Nephron progenitor cell (in vitro differentiated cells): ENCODE measurements around the gene ATP13A2.

Source experiments
- DNase-seq: peaks from one replicate; pipeline ENCODE4 v3.0.0; 2021
- H3K27ac Mint-ChIP-seq: 2 replicates; pipeline ENCODE4 v1.8.0; 2021; ENCODE audit warnings: mild to moderate bottlenecking, moderate library complexity, mixed read lengths
- H3K27me3 Mint-ChIP-seq: 2 replicates; pipeline ENCODE4 v1.8.0; 2021; ENCODE audit warnings: mild to moderate bottlenecking, low read depth, mixed read lengths; ENCODE audit not compliant: poor library complexity
- H3K36me3 Mint-ChIP-seq: 2 replicates; pipeline ENCODE4 v1.8.0; 2021; ENCODE audit warnings: low read depth, mixed read lengths
- H3K4me1 Mint-ChIP-seq: 2 replicates; pipeline ENCODE4 v1.8.0; 2021; ENCODE audit warnings: mixed read lengths
- H3K4me3 Mint-ChIP-seq: 2 replicates; pipeline ENCODE4 v1.8.0; 2021; ENCODE audit warnings: mild to moderate bottlenecking, moderate library complexity, mixed read lengths
- H3K9me3 Mint-ChIP-seq: 2 replicates; pipeline ENCODE4 v1.8.0; 2021; ENCODE audit warnings: mild to moderate bottlenecking, moderate library complexity, mixed read lengths
- TF ChIP-seq, protein P1 (sequence below): fragments of 200-600 bp; sonication (generic); IDR thresholded peaks from 2 replicates; pipeline ENCODE4 v1.5.0; 2021; ENCODE audit warnings: antibody characterized with exemption

ATP13A2 gene

DNA sequence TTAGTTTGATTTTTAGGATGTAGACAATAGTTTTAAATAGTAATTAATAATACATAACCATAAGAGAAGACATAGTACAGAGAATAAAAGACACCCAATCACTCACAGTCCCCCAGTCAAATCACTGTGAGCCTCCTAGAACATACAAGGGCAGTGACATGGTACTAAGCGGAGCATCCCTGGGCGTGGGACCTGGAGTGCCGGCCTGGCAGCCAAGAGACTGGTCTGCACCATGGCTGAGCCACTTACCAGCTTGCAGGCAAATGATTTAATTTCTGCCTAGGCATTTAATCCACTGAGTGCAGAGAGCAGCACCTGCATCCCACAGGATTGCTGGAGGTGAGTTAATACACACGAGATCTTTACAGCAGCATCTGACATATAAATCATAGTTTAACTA is 21.8 kb upstream of the ATP13A2 start:
- no peak overlapping the region for H3K27ac Mint-ChIP-seq
- TF ChIP-seq, protein P1, sequence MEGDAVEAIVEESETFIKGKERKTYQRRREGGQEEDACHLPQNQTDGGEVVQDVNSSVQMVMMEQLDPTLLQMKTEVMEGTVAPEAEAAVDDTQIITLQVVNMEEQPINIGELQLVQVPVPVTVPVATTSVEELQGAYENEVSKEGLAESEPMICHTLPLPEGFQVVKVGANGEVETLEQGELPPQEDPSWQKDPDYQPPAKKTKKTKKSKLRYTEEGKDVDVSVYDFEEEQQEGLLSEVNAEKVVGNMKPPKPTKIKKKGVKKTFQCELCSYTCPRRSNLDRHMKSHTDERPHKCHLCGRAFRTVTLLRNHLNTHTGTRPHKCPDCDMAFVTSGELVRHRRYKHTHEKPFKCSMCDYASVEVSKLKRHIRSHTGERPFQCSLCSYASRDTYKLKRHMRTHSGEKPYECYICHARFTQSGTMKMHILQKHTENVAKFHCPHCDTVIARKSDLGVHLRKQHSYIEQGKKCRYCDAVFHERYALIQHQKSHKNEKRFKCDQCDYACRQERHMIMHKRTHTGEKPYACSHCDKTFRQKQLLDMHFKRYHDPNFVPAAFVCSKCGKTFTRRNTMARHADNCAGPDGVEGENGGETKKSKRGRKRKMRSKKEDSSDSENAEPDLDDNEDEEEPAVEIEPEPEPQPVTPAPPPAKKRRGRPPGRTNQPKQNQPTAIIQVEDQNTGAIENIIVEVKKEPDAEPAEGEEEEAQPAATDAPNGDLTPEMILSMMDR: no peak
- no peaks in the 10 kb centered on the region for H3K9me3 Mint-ChIP-seq
- H3K27me3 Mint-ChIP-seq: no peaks in the 10 kb centered on the region
- peaks cover 14% of the 10 kb centered on the region for H3K36me3 Mint-ChIP-seq
- no peak overlapping the region for H3K4me3 Mint-ChIP-seq
- DNase-seq: no peak
- H3K4me1 Mint-ChIP-seq: no peaks in the 10 kb centered on the region

DNA sequence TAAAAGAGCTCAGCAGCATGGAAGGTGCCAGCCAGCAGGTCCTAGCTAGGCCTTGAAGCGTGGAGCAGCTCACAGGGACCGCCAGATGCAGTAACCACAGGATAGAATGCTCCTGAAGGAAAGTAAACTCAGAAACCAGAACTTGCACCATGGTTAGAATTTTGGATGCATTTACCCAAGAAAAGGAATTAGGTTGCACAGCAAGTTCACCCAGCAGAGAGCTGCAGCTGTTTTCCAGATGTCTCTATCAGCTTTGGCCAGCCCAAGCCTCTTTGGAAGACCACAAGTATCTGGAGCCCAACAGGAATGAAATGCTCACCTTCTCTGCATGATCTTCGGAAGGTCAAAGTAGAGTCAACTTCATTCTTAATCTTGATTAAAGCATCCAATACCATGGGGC is 21.0 kb upstream of the ATP13A2 start:
- no peaks in the 10 kb centered on the region for H3K27me3 Mint-ChIP-seq
- H3K9me3 Mint-ChIP-seq: no peaks in the 10 kb centered on the region

DNA sequence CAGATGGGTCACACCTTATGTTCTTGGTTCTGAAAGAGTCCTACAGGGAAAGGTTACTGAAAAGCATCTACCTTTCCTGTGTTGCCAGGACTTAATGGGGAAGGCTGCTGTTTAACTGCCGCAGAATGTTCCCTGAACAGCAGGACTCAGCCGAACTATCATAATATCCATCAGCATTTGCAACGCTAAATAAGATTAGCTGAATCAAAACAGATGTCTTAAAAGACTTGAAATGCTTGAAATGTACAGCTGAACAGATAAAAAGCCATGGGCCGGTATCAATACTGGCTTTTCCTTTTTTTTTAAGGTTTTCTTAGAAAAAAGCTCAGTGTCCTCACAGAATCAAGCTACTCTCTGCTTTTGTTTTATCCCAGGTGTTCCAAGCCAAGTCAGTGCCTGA is 19.7 kb upstream of the ATP13A2 start:
- Mint-ChIP-seq H3K4me3 (no peak overlapping the region), H3K36me3 (peaks cover 25% of the 10 kb centered on the region), H3K27me3 (no peaks in the 10 kb centered on the region), H3K9me3 (no peaks in the 10 kb centered on the region), H3K27ac (no peak overlapping the region), H3K4me1 (no peaks in the 10 kb centered on the region)
- no peak for DNase-seq
- TF ChIP-seq, protein P1: no peak

More for the DNA sequence above, 21.0 kb upstream of the ATP13A2 start:
- H3K27ac Mint-ChIP-seq: no peak overlapping the region
- peaks cover 16% of the 10 kb centered on the region for H3K36me3 Mint-ChIP-seq
- no peak overlapping the region for H3K4me3 Mint-ChIP-seq
- TF ChIP-seq, protein P1: no peak
- no peaks in the 10 kb centered on the region for H3K4me1 Mint-ChIP-seq
- DNase-seq: no peak

DNA sequence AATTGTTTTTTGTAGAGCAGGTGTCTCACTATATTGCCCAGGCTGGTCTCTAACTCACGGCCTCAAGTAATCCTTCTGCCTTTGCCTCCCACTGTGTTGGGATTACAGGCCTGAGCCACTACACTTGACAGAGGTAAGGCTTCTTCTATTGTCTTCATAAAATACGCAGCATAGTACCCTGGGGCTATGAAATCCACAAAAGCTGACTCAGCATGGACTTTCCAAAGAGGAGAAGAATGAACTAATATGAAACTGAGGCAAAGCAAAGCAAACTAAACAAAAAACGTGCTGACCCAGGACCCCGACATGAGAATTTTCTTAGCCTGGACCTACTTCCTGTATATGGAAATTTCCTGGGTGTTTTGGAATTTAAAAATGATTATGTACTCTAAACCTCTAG is 18.5 kb upstream of the ATP13A2 start:
- Mint-ChIP-seq H3K27ac (no peak overlapping the region), H3K27me3 (no peaks in the 10 kb centered on the region), H3K36me3 (peaks cover 25% of the 10 kb centered on the region), H3K9me3 (no peaks in the 10 kb centered on the region), H3K4me1 (no peaks in the 10 kb centered on the region), H3K4me3 (no peak overlapping the region)
- no peak for DNase-seq
- TF ChIP-seq, protein P1: no peak

DNA sequence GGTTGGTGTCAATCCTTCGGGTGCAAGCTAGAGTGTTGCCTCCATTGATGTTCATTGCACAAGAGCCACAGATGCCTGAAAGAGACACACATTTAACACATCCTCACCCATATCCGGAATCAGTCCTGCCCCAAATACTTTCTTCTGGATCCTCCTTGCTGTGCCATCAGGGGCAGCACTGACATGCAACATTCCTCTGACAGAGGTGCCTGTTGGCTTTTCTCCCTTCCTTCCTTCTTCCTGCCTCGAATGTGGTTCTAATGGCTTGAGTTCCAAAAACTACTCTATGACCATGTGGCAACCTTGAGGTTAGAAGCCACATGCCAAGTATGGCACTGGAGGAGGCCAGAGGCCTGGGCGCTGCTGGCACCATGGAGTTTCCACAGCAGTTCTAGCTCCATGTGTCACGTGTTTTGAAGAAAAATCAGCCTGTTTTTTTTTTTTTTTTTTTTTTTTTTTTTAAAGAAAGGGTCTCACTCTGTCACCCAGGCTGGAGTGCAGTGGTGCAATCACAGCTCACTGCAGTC is 17.0 kb upstream of the ATP13A2 start:
- DNase-seq: no peak
- Mint-ChIP-seq H3K4me3 (no peak overlapping the region), H3K27ac (no peak overlapping the region), H3K9me3 (no peaks in the 10 kb centered on the region), H3K36me3 (peaks cover 32% of the 10 kb centered on the region), H3K27me3 (no peaks in the 10 kb centered on the region), H3K4me1 (no peaks in the 10 kb centered on the region)
- TF ChIP-seq, protein P1: no peak

DNA sequence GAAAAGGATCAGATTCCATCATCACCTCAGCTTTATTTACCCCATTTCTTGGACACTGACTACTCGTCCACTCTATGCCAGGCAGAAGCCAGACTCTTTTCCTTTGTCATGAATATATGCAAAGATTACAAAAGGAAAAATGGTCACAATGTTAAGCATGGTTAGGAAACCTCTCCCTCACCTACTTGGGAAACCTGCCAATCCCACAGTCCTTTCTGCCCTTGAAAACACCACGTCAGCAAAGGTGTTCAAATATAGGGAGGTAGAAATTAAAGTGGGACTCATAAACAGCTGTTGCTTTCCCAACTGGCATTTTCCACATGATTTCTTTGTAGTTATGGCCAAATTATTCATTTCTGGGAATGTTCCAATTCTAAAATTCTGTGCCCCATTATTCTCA is 16.2 kb upstream of the ATP13A2 start:
- H3K27me3 Mint-ChIP-seq: no peaks in the 10 kb centered on the region
- H3K36me3 Mint-ChIP-seq: peaks cover 40% of the 10 kb centered on the region
- H3K27ac Mint-ChIP-seq: peak overlapping the region; percentile 31
- TF ChIP-seq, protein P1: no peak
- H3K9me3 Mint-ChIP-seq: no peaks in the 10 kb centered on the region
- no peaks in the 10 kb centered on the region for H3K4me1 Mint-ChIP-seq
- no peak overlapping the region for H3K4me3 Mint-ChIP-seq
- DNase-seq: no peak
